Peyer's patch (tissue), 4 donors: ENCODE data around the gene CMTM8.

Experiments used
- POLR2A ChIP-seq, 2 donors: fragments of 450-650 bp; IDR thresholded peaks; one replicate each; pipeline ENCODE4 v1.5.1; 2017; ENCODE audit warnings: antibody characterized with exemption in 2 of 2, mild to moderate bottlenecking in 2 of 2, moderate library complexity in 2 of 2
- TF ChIP-seq, protein P1 (sequence below), 6 experiments: fragments of 450-650 bp in 4 of 6; fragments of 200-600 bp in 2 of 6; sonication (generic) in 1 of 6; IDR thresholded peaks; one replicate each; pipeline ENCODE4 v1.5.1; 2017 to 2019; ENCODE audit warnings: antibody characterized with exemption in 6 of 6, mild to moderate bottlenecking in 3 of 6, moderate library complexity in 1 of 6

DNA sequence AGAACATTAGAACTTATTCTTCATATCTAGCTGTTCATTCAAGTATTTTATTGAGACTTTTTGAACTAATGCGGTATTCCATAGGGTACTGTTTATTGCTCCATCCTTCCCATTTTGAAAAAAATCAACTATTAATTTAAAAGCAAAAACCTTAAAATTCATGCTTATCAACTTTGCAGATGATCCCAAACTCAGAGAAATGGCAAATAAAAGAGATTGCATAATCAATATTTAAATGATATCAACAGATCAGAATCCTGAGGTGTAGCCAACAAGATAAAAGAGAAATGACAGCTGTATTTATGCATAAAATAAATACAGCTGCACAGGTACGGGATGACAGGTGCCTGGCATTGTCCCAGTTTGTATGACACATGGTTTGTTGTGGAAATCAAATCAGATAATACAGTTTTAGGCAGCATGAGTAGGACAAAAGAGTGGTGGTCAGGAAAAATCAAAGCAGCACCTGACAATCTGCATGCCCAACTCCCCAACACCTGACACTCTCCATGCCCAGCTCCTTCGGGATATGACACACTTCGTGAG is 42.4 kb upstream of the CMTM8 start:
- TF ChIP-seq POLR2A (IDR thresholded peaks at IDR 0.05): no peak
- TF ChIP-seq, protein P1, sequence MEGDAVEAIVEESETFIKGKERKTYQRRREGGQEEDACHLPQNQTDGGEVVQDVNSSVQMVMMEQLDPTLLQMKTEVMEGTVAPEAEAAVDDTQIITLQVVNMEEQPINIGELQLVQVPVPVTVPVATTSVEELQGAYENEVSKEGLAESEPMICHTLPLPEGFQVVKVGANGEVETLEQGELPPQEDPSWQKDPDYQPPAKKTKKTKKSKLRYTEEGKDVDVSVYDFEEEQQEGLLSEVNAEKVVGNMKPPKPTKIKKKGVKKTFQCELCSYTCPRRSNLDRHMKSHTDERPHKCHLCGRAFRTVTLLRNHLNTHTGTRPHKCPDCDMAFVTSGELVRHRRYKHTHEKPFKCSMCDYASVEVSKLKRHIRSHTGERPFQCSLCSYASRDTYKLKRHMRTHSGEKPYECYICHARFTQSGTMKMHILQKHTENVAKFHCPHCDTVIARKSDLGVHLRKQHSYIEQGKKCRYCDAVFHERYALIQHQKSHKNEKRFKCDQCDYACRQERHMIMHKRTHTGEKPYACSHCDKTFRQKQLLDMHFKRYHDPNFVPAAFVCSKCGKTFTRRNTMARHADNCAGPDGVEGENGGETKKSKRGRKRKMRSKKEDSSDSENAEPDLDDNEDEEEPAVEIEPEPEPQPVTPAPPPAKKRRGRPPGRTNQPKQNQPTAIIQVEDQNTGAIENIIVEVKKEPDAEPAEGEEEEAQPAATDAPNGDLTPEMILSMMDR (IDR thresholded peaks at IDR 0.05): no peak
